ENCODE data around the gene ZSCAN29.
"Not testable (repeated sequence)": the region's sequence is repeated elsewhere in the genome, so short reads cannot be mapped to it uniquely, and the experiment has no call there.

Gene ZSCAN29

DNA sequence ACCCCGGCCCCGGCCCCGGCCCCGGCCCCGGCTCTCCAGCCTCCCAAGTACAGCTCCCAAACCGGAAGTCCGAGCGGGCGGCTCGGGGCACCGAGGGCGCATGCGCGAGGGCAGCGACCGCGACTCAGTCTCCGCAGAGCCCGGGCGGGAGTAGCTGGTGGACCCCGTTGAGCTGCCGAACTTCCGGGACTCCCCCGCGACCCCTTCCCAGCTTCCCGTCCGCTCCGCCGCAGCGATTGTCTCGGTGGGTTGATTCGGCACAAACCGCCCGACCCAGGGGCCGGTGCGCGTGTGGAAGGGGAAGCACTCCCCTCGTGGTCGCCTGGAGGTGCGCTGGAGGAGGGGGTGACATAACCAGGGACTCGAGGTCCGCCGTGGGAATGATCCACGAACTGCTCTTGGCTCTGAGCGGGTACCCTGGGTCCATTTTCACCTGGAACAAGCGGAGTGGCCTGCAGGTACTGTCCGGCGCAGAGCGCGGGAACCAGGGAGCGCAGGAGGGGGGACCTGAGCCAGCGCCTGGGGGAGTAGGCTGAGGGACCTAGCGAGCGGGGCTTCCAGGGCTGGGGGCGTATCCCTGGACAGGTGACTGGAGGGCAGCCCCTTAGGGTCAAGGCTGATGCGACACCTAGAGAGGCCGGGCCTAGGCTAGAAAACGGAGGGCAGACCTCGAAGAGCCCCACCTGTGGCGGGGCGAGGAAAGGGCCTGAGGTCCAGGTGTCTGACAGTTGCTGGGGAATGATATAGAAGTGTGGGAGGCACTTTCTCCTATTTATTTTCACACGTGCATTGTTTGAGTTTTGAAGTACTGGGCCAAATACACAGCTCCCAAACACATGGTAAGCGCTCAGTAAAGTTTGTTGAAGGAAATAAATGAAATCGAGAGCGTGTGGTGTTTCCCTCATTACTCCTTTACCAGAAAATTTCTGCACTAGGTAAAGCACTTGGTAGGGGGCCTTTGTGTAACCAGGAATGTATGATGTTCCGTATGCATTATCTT, at the start of gene ZSCAN29, which contains the start of gene TUBGCP4:
ZSCAN29 (minus strand) TSS at position 69 of the 1,000 bp plus-strand sequence. CDS start 1,130 bp downstream, outside the sequence.
TUBGCP4 (plus strand) TSS at position 127 of the 1,000 bp plus-strand sequence; CDS start at position 381, 254 bp downstream.
- DNase-seq, result peak; percentile 92

DNA sequence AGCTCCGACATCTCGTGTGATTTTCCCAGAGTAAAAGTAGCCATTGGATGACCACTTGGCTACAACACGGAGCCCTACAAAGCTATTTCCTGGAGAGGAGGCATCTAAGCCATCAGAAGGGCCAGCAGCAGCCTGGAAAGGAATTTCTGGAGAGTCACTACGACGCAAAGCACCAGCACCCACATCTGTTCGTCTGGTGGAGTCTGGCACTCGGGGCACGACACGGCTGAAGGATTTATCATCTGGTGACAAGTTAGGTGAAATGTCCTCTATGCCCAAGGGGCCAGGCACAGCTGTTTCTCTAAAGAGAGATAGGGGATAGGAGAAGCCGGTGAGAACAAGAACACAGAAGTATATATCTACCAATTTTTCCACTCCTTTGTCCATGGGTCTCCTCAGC, 49.6 kb upstream of the ZSCAN29 start:
- no peak for DNase-seq

DNA sequence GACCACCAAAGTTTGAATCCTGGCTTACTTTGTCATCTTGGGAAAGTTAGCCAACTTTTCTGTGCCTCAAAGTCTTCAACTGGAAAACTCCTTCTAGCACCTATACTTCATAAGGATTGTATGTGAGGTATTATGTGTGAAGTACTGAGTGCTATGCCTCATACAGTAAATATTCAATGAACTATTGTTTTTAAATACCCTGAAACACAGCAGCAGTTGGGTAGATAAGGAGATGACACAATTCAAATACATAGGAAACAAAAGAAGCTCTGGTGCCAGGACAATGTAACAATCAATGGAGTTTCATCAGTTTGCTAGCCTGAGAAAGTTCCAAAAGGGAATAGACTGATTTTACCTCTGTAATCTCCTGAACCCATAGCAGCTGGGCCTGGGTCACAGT, 43.4 kb upstream of the ZSCAN29 start:
- DNase-seq, result no peak

DNA sequence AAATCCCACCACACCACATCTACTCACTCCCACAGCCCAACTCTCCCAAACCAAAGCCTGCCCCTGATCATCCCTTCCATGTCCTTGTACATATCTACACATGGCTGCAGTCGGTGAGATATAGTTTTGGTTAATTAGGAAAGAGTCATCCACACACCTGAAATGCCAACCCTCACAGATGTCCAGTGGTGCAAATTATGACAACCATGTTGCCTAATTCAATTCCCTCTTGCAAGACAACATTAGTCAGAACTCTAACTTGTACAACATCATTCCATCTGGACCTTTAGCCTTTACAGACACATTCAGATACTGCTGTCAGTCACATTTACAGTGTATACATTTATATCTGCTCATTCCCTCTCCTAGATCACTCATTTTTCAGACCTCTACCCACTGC, 41.3 kb upstream of the ZSCAN29 start:
- DNase-seq, result no peak

DNA sequence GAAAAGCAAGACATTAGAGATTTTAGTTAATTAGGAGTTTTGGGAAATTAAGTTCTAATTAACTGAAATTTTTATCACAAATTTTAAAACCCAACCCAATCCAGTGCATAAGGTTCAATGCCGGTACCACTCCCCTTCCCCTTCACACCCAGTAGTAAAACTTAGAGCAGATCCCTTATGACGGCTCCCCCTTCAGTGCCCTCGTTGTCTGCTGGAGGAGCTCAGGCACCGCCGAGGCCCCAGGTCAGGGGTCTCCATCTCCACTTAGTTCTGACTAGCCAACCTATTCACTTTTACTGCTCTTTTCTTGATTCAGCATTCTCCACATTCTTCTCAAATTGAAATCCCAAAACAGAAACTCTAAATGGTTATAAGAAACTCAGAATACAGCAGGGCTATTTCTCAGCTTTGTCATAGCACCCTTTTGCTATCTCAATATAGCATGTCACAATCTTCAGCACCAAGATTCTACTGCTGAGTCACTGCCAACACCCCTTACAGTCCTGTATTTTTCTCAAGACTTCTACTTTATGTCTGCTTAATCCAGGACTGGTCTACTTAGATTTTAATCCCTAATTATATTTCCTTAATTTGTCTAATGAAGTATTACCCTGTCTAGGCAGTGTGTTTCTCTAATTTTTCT, 39.9 kb upstream of the ZSCAN29 start:
- no peak for DNase-seq

DNA sequence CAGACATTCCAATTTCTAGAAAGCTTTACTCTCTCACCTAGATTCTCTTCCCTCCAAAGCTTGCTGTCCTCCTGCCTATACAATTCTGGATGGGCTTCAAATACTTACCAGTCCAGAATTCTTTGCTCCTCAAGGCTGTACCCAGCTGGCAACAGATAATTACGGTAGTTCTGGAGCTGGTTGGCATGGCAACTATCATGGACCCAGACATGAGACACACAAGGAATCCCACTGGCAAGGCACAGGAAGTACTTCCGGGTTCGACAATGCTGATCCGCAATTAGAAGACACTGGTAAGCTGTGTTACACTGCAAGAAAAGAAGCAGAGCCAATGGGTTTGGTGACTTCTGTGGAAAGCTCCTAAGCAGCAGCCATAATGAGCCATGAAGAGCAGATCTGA, 37.9 kb upstream of the ZSCAN29 start:
- no peak for DNase-seq

DNA sequence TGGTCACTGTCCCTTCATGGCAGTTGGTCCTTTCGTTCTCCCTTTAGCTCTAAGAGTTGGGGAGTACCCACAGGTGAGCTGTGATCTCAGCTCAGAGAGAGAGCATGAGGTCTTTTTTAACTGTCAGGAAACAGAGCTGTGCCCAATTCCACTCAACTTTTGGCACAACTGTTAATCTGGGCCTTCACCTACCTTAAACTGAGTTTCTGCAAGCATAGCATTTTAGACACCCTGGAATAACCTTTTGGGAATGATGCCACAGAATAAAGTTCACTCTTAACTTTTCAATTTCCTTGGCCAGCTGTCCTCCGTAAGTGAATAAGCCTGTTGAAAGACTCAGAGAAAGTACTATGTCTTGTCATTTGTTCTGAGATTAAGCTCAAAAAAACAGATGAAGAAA, 36.0 kb upstream of the ZSCAN29 start:
- no peak for DNase-seq

DNA sequence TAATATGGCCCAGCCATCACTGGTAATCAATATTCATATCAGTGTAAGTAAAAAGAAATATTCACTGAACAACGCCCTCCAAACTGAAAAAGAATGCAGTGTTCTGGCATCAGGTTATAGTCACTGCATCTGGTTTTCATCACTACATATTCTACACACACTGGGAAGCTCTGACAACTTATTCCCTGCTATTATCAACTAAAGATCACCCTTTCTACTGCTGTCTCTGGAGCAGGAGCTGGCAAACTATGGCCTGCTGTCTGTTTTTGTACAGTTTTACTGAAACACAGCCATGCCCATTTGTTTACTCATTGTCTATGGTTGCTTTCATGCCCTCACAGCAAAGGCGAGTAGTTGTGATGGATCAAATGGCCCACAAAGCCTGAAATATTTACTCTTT, 35.3 kb upstream of the ZSCAN29 start:
- no peak for DNase-seq

DNA sequence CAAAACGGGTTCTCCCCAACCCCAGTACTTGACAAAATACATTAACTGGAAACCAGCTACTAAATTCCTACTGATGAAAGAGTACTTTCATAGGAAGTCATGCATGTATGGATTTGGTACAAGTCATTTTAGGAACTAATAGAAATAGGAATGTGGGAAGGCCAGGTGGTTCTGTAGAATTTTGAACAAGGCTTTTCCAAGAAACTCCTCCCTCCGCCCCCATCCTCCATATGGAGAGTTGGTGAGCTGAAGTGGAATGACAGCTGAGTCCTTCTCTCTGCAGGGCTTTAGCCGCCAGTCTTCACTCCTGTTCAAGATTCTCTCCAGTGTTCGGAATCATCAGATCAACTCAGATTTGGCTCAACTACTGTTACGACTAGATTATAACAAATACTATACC, 33.3 kb upstream of the ZSCAN29 start:
- no peak for DNase-seq

DNA sequence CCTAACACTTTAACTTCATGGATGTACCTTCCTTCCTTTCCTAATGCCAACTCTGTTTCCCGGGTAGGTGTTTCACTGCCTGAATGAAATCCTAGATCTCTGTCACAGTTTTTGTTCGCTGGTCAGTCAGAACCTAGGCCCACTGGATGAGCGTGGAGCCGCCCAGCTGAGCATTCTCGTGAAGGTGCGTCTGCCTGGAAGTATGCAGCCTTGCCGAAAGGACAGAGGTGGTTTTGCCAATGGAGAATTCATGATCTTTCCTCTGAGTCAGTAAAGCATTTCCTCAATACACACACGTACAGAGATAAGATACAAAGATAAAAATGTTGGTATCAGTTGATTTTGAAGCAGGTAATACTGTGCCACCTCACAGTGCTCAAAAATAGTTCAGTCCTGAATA, 32.8 kb upstream of the ZSCAN29 start:
- no peak for DNase-seq

DNA sequence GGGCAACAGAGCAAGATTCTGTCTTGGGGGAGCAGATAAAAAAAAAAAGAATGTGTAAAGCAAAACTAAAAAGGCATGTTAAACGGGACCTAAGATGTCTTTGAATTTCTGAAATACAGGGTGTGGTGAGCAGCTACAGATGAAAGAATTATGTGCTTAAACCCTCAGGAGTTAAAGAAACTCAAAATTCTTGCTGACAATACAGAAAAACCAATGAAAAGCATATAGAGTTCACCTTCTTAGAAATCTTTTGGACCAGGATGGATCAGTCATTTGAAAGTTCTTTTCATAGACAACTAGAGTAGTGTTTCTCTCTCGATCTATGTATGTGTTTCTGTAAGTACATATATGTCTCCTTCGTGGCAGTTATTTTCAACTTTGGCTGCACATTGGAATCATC, 31.4 kb upstream of the ZSCAN29 start:
- DNase-seq, result no peak

DNA sequence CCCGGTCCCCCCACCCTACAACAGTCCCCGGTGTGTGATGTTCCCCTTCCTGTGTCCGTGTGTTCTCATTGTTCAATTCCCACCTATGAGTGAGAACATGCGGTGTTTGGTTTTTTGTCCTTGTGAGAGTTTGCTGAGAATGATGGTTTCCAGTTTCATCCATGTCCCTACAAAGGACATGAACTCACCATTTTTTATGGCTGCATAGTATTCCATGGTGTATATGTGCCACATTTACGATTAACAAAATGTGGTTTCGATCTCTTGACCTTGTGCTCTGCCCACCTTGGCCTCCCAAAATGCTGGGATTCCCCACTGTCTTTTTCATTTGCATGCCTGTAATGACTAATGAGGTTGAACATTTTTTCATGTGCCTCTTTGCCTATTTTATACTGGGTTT, 22.7 kb upstream of the ZSCAN29 start:
- DNase-seq, result not testable (repeated sequence)

DNA sequence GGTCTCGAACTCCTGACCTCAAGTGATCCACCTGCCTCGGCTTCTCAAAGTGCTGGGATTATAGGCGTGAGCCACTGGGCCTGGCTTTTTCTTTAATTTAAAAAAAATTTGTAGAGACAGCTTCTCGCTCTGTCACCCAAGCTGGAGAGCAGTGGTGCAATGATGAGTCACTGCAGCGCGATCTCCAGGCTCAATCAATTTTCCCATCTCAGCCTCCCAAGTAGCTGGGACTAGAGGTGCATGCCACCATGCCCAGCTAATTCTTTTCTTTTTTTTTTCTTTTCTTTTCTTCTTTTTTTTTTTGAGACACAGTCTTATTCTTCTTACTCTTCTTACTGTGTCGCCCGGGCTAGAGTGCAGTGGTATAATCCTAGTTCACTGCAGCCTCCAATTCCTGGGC, 19.9 kb upstream of the ZSCAN29 start:
- DNase-seq, result no peak

DNA sequence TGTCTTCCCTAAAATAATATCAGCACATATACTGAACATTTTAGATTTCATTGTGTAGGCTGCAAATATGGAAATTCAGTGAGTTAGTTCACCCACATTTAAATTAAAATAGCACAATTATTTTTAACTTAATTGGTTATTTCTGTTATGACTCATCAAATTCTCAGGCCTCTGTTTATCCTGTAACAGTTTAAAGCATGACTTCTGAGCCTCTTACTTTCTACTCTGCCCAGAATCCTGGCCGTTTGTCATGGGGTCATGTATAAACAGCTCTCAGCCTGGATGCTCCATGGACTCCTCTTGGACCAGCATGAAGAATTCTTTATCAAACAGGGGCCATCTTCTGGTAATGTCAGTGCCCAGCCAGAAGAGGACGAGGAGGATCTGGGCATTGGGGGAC, 12.2 kb upstream of the ZSCAN29 start:
- no peak for DNase-seq

DNA sequence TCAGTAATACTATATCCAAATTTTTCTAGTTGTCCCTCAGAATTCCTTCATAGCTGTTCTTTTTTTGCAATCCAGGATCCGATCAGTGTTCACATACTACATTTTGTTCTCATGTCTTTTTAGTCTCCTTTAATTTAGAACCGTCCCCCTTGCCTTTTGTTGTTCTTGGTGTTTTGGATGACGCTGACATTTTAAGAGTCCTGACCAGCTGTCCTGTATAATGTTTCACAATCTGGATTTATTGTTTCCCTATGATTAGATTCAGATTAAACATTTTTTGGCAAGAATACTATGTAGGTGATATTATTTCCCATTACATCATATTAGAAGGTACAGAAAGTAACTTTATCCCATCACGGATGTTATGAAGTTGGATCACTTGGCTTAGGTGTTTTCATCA, 11.5 kb upstream of the ZSCAN29 start:
- DNase-seq, result no peak

DNA sequence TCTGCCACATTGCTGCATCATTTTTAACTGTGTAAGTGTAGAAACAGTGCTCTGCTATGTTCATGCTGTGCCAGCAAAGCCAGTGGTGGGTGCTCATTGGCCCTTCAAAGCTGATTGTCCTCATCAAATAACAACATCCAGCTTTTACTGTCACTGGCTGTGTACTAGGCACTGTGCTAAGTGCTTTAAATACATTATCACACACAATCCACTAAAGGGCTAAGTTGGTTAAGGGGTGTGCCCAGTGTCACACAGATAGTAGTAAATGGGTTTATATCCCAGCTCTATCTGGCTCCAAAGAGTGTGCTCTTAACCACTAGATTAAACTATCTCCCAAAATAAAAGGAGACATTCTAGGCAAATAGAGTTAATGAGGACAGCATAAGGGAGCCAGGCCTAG, 7.8 kb upstream of the ZSCAN29 start:
- DNase-seq, result no peak

DNA sequence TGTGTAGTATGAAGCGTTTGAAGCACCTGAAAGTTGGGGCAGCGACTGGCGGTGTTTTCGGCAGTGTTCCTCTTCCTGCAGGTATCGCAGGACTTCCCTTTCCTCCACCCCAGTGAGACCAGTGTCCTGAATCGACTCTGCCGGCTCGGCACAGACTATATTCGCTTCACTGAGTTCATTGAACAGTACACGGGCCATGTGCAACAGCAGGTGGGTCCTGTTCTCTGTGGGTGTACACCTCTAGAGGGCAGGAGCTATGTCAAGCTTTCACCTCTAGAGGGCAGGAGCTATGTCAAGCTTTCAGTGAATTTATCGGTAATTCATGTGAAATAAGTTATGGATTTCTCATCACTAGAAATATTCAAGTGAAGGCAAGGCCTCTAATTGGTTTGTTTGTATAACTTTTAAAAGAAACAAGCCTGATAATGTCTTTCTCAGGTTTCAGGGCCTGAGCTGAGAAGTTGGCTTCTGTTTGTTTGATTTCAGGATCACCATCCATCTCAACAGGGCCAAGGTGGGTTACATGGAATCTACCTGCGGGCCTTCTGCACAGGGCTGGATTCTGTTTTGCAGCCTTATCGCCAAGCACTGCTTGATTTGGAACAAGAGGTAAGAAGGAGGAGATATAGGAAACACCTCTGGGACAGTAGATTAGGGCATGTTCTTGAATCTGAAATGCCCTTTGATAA, 5.3 kb upstream of the ZSCAN29 start:
- DNase-seq, result peak; percentile 23

DNA sequence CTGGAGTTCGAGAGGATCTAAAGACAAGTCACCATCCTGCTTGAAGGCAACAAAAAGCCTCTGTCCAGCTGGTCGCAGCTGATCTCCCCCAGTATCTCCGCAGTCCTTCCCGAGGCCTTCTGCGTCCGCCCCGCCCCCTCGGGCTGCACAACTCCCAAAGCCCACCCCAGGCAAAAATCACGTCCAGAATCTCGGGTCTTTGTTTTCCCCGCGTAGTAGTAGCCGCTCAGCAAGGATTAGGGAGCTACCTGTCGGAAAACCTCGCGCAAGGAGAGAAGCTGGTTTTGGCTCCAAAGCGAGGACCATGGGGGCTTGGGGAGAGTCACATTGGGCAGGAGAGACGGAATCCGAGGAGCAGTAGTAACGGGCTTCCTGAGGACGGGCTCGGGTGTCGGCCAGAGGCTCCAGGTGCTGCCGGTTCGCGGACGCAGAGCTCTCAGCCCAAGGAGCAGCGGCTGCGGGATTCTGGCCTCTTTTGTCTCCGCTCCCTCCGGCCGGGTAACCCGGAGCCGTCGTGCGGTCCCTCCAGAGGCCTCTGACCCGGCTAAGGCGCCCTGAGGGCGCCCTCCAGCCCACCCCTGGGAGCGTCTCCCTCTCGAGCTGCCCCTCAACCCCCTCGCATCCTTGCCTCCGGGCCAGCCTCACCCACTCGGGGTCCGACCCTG, 401 bp downstream of the ZSCAN29 start:
- peak; percentile 48 for DNase-seq

DNA sequence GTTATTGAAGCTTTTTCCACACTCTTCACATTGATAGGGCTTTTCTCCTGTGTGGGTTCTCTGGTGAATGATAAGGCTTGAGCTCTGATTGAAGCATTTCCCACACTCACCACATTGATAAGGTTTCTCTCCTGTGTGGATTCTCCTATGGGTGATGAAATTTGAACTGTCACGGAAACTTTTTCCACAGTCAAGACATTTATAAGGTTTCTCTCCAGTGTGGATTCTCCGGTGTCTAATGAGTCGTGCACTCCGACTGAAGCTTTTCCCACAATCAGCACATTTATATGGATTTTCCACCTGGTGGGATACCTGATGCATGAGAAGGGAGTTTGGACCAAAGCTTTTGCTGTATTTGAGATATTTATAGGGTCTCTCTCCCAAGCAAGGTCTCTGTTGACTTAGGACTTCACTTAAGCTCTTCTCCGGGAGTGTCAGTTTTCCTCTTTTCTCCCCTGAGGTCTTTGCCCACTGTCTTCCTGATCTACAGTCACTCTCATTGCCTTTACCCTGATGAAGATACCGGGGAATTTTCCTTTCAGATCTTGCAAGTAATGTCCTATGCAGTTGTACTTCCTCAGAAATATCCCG, 9.4 kb downstream of the ZSCAN29 start:
- no peak for DNase-seq

DNA sequence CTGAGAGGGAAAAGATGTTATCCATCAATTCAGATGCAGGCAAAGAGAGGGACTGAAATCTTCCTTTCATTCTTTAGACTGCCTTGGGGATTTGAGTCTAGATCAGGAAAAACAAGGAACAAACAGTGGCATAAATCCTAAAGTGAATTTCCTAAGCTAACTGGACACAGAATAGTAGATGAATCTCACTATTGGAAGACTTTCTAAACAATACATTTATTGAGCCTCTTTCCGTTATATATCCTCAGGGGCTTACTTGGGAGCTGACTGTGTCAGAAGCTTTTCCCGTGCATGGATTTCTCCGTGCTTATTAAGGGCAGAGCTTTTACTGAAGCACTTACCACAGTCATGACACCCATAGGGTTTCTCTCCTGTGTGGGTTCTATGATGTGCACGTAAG, 10.0 kb downstream of the ZSCAN29 start:
- no peak for DNase-seq

DNA sequence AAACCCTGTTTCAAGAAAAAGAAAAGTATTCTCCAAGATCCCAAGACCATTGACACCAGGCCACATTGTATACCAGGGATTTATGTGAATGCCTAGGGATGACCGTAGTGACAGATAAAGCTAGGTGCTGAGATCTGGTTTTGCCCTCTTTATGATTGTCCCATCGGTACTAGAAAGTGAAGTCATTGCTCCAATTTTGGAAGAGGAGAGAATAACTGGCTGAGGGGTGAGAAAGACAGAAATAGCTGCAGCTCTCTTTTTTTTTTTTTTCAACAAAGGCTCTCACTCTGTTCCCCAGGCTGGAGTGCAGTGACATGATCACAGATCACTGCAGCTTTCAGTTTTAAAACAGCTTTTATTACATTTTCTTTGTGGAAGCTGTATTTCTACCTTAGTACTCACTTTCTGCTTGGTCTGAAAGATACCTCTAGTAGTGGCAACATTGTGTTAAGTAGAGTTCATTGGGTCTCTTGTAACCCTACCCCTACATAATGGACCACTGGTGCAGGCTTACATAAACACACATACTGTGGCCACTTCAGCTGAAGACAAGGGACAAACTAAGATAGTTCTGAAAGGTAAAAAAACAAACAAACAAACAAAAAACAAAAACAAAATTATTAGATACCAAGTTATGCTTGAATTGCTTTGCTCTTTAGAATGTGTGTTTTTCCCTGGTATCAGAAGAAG, 18.0 kb downstream of the ZSCAN29 start:
- DNase-seq, result no peak

DNA sequence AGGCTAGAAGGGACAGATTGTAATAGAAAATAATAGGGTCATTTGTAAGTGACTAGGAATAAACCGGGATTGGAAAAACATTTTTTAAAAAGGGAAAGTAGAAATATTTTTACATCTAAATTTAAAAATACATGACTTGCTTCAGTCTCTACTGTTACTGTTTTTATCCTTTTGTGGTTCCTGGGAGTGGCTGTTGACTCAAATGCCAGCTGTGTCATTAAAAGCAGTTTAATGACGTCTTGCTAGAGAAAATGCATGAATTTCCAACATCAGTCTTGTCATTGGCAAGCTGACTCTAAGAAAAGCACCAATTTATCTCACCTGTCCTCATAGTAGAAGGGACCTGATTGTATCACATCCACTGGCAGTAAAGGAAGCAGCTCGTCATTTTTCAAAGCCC, 23.7 kb downstream of the ZSCAN29 start:
- no peak for DNase-seq

Measured in femur (tissue), 1 donor.